GM12878 (cell line): ENCODE data around the gene RETSAT. TPM values are rescaled to one million over a fixed set of nuclear protein-coding genes. Genes with fewer than 3 reads are reported as not detected.

ENCODE experiments used
- ATAC-seq: fragments of 200-7000 bp; cut with Tn5 transposase; 3 replicates; pipeline ENCODE4 v1.9.1; 2020; ENCODE audit warnings: mild to moderate bottlenecking, moderate library complexity
- BruUV-seq: library from RNA; stranded (reverse); fragments of 400-500 nt; replicated peaks from 2 replicates; lab custom pipeline; 2021; lab: Mats Ljungman, UMichigan
- CTCF ChIA-PET: fragments of 300-600 bp; sonication (Branson Sonifier 250); formaldehyde crosslinking; extraction: SDS; loops from one replicate; lab custom pipeline; 2021; ENCODE audit warnings: inconsistent platforms; lab: Yijun Ruan, JAX
- POLR2A ChIA-PET: fragments of 350-600 bp; formaldehyde crosslinking; extraction: SDS; loops from one replicate; lab custom pipeline; 2021; ENCODE audit warnings: inconsistent platforms; lab: Charles Lee
- RAD21 ChIA-PET: fragments of 300-600 bp; sonication (Branson Sonifier 250); formaldehyde crosslinking; loops from one replicate; lab custom pipeline; 2023; ENCODE audit warnings: antibody characterized with exemption; ENCODE audit not compliant: unreplicated experiment; lab: Charles Lee
- SMC1A ChIA-PET: fragments of 300-600 bp; sonication (Branson Sonifier 250); formaldehyde crosslinking; loops from one replicate; lab custom pipeline; 2023; ENCODE audit not compliant: unreplicated experiment, uncharacterized antibody; lab: Charles Lee
- DNase-seq: peaks from one replicate; pipeline ENCODE4 v3.0.0-alpha.2; 2011; ENCODE audit warnings: low read depth, low spot score
- FAIRE-seq: peaks from 3 replicates; lab custom pipeline; 2011; peaks lifted over from hg19 to GRCh38; lab: Jason Lieb, UNC
- H2AFZ ChIP-seq: 2 replicates; pipeline ENCODE4 v1.6.0; 2011; ENCODE audit warnings: low read depth, low read length, control low read depth; ENCODE audit not compliant: control insufficient read depth
- H3K27ac ChIP-seq: 2 replicates; pipeline ENCODE4 v1.5.1; 2011; ENCODE audit warnings: control low read depth; ENCODE audit not compliant: control insufficient read depth, insufficient read depth
- H3K27me3 ChIP-seq, 2 experiments: replicated peaks in 1 of 2; 2 replicates each; pipeline versions ENCODE4 v1.6.0 to v1.6.1; 2011; ENCODE audit warnings: low read length in 1 of 2; ENCODE audit not compliant: control insufficient read depth in 2 of 2, insufficient read depth in 2 of 2
- H3K36me3 ChIP-seq, 2 experiments: 2 replicates each; pipeline ENCODE4 v1.5.1; 2011; ENCODE audit warnings: low read length in 1 of 2; ENCODE audit not compliant: control insufficient read depth in 2 of 2, insufficient read depth in 2 of 2
- H3K4me1 ChIP-seq: 2 replicates; pipeline ENCODE4 v1.6.1; 2011; ENCODE audit warnings: mild to moderate bottlenecking, low read length, moderate library complexity, mixed read lengths; ENCODE audit not compliant: control insufficient read depth, insufficient read depth
- H3K4me2 ChIP-seq: 2 replicates; pipeline ENCODE4 v1.6.0; 2011; ENCODE audit warnings: control low read depth; ENCODE audit not compliant: control insufficient read depth, insufficient read depth
- H3K4me3 ChIP-seq: fragments of 200-600 bp; sonication (generic); 2 replicates; pipeline ENCODE4 v1.5.1; 2016
- H3K79me2 ChIP-seq: 2 replicates; pipeline ENCODE4 v1.6.0; 2011; ENCODE audit warnings: low read length; ENCODE audit not compliant: control insufficient read depth, insufficient read depth
- H3K9ac ChIP-seq: 2 replicates; pipeline ENCODE4 v1.8.0; 2011; ENCODE audit warnings: low read length, control low read depth, mixed read lengths; ENCODE audit not compliant: control insufficient read depth, insufficient read depth
- H3K9me3 ChIP-seq: replicated peaks from 3 replicates; pipeline ENCODE4 v1.5.1; 2011; ENCODE audit warnings: mild to moderate bottlenecking, low read length; ENCODE audit not compliant: control insufficient read depth, insufficient read depth
- H4K20me1 ChIP-seq: 2 replicates; pipeline ENCODE4 v1.6.0; 2011; ENCODE audit not compliant: control insufficient read depth, insufficient read depth
- CBX3 ChIP-seq: fragments of 200-600 bp; sonication (generic); IDR thresholded peaks from 2 replicates; pipeline ENCODE4 v1.6.1; 2016; ENCODE audit warnings: low read depth, borderline replicate concordance
- CHD1 ChIP-seq: IDR thresholded peaks from 2 replicates; pipeline ENCODE4 v1.6.1; 2012; ENCODE audit warnings: low read depth, low read length, improper control_type of control experiment
- EZH2 ChIP-seq: IDR thresholded peaks from 2 replicates; pipeline ENCODE4 v1.6.1; 2012; ENCODE audit warnings: low read depth, mild to moderate bottlenecking, control low read depth, inconsistent platforms, low read length, borderline replicate concordance; ENCODE audit not compliant: control insufficient read depth
- HDAC6 ChIP-seq: fragments of 200-600 bp; sonication (generic); IDR thresholded peaks from one replicate; pipeline ENCODE4 v1.8.0; 2017; ENCODE audit warnings: antibody characterized with exemption; ENCODE audit not compliant: unreplicated experiment
- IKZF2 ChIP-seq, 2 experiments: fragments of 450-650 bp; IDR thresholded peaks; 2 replicates each; pipeline ENCODE4 v1.6.1; 2017; ENCODE audit warnings: mild to moderate bottlenecking in 2 of 2, moderate library complexity in 2 of 2
- MEF2A ChIP-seq: IDR thresholded peaks from 2 replicates; pipeline ENCODE4 v1.6.1; 2011; ENCODE audit warnings: low read depth, mild to moderate bottlenecking, low read length, moderate library complexity; ENCODE audit not compliant: insufficient read depth
- MTA3 ChIP-seq: IDR thresholded peaks from 2 replicates; pipeline ENCODE4 v1.6.1; 2012; ENCODE audit warnings: low read length, inconsistent platforms, borderline replicate concordance
- MYC ChIP-seq: IDR thresholded peaks from 2 replicates; pipeline ENCODE4 v1.6.1; 2011; ENCODE audit warnings: mild to moderate bottlenecking, low read length, moderate library complexity, inconsistent platforms; ENCODE audit not compliant: insufficient read depth, insufficient replicate concordance, insufficient read length, severe bottlenecking
- NRF1 ChIP-seq: conservative IDR thresholded peaks from 2 replicates; pipeline ENCODE4 v1.6.1; 2011; ENCODE audit warnings: mild to moderate bottlenecking, low read depth, low read length, improper control_type of control experiment
- RAD51 ChIP-seq: fragments of 450-650 bp; IDR thresholded peaks from 2 replicates; pipeline ENCODE4 v1.6.1; 2016; ENCODE audit warnings: moderate library complexity, mild to moderate bottlenecking, inconsistent platforms
- RBBP5 ChIP-seq: fragments of 200-600 bp; sonication (generic); conservative IDR thresholded peaks from 2 replicates; pipeline ENCODE4 v1.6.1; 2016
- TCF7 ChIP-seq: IDR thresholded peaks from 2 replicates; pipeline ENCODE4 v1.6.1; 2014; ENCODE audit warnings: antibody characterized with exemption, borderline replicate concordance
- ZBED1 ChIP-seq: IDR thresholded peaks from 2 replicates; pipeline ENCODE4 v1.6.1; 2016; ENCODE audit warnings: borderline replicate concordance
- ZNF217 ChIP-seq: fragments of 450-650 bp; IDR thresholded peaks from 2 replicates; pipeline ENCODE4 v1.6.1; 2017; ENCODE audit warnings: antibody characterized with exemption, mild to moderate bottlenecking
- WGBS: methylation state at CpG from one replicate; pipeline ENCODE4 v1.1.6; 2016; ENCODE audit warnings: low lambda C conversion rate; ENCODE audit not compliant: insufficient replicate concordance, insufficient coverage; ENCODE audit errors: missing lambda C conversion rate; 5-methylcytosine and 5-hydroxymethylcytosine counted together
- in situ Hi-C: fragments of 300-500 bp; cut with MboI; formaldehyde crosslinking; loops from 9 replicates; pipeline ENCODE4 v1.14.3; 2018; ENCODE audit warnings: mixed read lengths
- intact Hi-C: fragments of 100-400 bp; cut with micrococcal nuclease; formaldehyde crosslinking; loops from one replicate; pipeline ENCODE4 v1.14.2; 2022; ENCODE audit not compliant: unreplicated experiment
- polyA plus RNA-seq, 11 experiments: library from polyadenylated mRNA; depleted of rRNA in 4 of 11; unstranded in 6 of 11; stranded (reverse) in 5 of 11; fragments of >200 nt; fragmentation: Nextera tagmentation in 4 of 11; fragmentation: Illumina TruSeq in 1 of 11; extraction: Ambion mirVana in 4 of 11; extraction: Trizol in 1 of 11; gene quantifications; 1 replicate in 1 of 11; 2 replicates in 10 of 11; pipeline versions ENCODE4 v1.2.1 to v1.2.3, GENCODE V29; 2011 to 2016; ENCODE audit warnings: inconsistent platforms in 2 of 11, missing spikeins in 2 of 11, low read depth in 1 of 11
- total RNA-seq, 4 experiments: library from RNA; depleted of rRNA in 3 of 4; stranded (reverse); fragments of >200 nt in 3 of 4; fragmentation: Illumina TruSeq in 1 of 4; extraction: Trizol in 1 of 4; gene quantifications; 2 replicates each; pipeline versions ENCODE4 v1.2.1 to v1.2.3, GENCODE V29; 2013 to 2021
- TF ChIP-seq, protein P1 (sequence below): fragments of 450-650 bp; IDR thresholded peaks from 2 replicates; pipeline ENCODE4 v1.6.1; 2017; ENCODE audit warnings: borderline replicate concordance
- TF ChIP-seq, protein P2 (sequence below): IDR thresholded peaks from 2 replicates; pipeline ENCODE4 v1.6.1; 2012; ENCODE audit warnings: mild to moderate bottlenecking, low read depth, low read length
- TF ChIP-seq, protein P3 (sequence below): fragments of 450-650 bp; IDR thresholded peaks from 2 replicates; pipeline ENCODE4 v1.6.1; 2017; ENCODE audit warnings: mild to moderate bottlenecking, moderate library complexity

The RETSAT gene
- total and polyA plus RNA-seq, 10 of the 15 experiments (the other 5 are each of a cell fraction or from before 2014, with no cell fraction given): 3.3 to 28.8 (median 22.0) TPM

DNA sequence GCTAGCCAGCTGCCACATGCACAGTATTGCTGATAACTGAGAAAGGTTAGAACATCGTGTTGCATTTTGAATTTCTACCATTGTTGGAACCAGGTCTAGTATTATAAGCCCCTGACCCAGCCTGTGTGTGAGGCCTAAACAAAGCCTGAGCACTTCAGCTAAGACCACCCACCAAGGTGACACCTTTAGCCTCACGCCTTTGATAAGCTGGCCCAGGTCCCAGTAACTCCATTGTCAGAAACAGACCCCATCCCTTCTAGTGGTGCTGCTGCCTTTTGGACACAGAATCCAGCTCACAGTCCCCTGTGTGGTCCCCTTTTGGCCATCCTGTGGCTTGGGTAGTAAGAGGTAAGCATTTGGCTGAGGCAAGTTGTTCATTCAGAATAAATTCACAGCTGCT is 1.9 kb upstream of the RETSAT start:
- Histone ChIP-seq H3K9me3 (no peaks in the 10 kb centered on the region), H3K9ac (no peak overlapping the region), H3K79me2 (peaks cover 25% of the 10 kb centered on the region), H4K20me1 (no peaks in the 10 kb centered on the region), H2AFZ (no peak overlapping the region), H3K4me2 (no peak overlapping the region; the same call in 1 of the 2 replicates), H3K4me3 (no peak overlapping the region), H3K36me3 (no peaks in the 10 kb centered on the region; a peak in 1 of 4 replicates), H3K4me1 (peaks cover 4% of the 10 kb centered on the region), H3K27ac (no peak overlapping the region), H3K27me3 (no peaks in the 10 kb centered on the region)
- in situ Hi-C loops: no loop called here
- ChIA-PET SMC1A (interaction anchor here (1.0 to 1.4 kb wide), 3 partner anchors 33 to 245 kb away, joined by 3 read pairs; no protein-coding TSS in a partner anchor), POLR2A (interaction anchor here (3.0 kb wide), 1 partner anchor 182 kb away, joined by 9 read pairs; the partner anchor contains the start of gene MAT2A), CTCF (interaction anchor here (0.6 to 0.8 kb wide), 2 partner anchors 10 to 27 kb away, joined by 3 to 4 read pairs; no protein-coding TSS in a partner anchor), RAD21 (no interaction called here)
- intact Hi-C loops: no loop called here
- WGBS: 98% methylated on average over 2 of the region's 2 CpGs
- no TSS peak for BruUV-seq
- FAIRE-seq (no peak), DNase-seq (no peak), ATAC-seq (no peak)
- no peak for TF ChIP-seq ZNF217
- TF ChIP-seq EZH2: no peak
- TF ChIP-seq RBBP5: no peak
- TF ChIP-seq ZBED1: no peak
- TF ChIP-seq, protein P1, sequence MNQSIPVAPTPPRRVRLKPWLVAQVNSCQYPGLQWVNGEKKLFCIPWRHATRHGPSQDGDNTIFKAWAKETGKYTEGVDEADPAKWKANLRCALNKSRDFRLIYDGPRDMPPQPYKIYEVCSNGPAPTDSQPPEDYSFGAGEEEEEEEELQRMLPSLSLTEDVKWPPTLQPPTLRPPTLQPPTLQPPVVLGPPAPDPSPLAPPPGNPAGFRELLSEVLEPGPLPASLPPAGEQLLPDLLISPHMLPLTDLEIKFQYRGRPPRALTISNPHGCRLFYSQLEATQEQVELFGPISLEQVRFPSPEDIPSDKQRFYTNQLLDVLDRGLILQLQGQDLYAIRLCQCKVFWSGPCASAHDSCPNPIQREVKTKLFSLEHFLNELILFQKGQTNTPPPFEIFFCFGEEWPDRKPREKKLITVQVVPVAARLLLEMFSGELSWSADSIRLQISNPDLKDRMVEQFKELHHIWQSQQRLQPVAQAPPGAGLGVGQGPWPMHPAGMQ: no peak
- TF ChIP-seq, protein P2, sequence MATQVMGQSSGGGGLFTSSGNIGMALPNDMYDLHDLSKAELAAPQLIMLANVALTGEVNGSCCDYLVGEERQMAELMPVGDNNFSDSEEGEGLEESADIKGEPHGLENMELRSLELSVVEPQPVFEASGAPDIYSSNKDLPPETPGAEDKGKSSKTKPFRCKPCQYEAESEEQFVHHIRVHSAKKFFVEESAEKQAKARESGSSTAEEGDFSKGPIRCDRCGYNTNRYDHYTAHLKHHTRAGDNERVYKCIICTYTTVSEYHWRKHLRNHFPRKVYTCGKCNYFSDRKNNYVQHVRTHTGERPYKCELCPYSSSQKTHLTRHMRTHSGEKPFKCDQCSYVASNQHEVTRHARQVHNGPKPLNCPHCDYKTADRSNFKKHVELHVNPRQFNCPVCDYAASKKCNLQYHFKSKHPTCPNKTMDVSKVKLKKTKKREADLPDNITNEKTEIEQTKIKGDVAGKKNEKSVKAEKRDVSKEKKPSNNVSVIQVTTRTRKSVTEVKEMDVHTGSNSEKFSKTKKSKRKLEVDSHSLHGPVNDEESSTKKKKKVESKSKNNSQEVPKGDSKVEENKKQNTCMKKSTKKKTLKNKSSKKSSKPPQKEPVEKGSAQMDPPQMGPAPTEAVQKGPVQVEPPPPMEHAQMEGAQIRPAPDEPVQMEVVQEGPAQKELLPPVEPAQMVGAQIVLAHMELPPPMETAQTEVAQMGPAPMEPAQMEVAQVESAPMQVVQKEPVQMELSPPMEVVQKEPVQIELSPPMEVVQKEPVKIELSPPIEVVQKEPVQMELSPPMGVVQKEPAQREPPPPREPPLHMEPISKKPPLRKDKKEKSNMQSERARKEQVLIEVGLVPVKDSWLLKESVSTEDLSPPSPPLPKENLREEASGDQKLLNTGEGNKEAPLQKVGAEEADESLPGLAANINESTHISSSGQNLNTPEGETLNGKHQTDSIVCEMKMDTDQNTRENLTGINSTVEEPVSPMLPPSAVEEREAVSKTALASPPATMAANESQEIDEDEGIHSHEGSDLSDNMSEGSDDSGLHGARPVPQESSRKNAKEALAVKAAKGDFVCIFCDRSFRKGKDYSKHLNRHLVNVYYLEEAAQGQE: no peak
- TF ChIP-seq, protein P3, sequence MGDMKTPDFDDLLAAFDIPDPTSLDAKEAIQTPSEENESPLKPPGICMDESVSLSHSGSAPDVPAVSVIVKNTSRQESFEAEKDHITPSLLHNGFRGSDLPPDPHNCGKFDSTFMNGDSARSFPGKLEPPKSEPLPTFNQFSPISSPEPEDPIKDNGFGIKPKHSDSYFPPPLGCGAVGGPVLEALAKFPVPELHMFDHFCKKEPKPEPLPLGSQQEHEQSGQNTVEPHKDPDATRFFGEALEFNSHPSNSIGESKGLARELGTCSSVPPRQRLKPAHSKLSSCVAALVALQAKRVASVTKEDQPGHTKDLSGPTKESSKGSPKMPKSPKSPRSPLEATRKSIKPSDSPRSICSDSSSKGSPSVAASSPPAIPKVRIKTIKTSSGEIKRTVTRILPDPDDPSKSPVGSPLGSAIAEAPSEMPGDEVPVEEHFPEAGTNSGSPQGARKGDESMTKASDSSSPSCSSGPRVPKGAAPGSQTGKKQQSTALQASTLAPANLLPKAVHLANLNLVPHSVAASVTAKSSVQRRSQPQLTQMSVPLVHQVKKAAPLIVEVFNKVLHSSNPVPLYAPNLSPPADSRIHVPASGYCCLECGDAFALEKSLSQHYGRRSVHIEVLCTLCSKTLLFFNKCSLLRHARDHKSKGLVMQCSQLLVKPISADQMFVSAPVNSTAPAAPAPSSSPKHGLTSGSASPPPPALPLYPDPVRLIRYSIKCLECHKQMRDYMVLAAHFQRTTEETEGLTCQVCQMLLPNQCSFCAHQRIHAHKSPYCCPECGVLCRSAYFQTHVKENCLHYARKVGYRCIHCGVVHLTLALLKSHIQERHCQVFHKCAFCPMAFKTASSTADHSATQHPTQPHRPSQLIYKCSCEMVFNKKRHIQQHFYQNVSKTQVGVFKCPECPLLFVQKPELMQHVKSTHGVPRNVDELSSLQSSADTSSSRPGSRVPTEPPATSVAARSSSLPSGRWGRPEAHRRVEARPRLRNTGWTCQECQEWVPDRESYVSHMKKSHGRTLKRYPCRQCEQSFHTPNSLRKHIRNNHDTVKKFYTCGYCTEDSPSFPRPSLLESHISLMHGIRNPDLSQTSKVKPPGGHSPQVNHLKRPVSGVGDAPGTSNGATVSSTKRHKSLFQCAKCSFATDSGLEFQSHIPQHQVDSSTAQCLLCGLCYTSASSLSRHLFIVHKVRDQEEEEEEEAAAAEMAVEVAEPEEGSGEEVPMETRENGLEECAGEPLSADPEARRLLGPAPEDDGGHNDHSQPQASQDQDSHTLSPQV: no peak
- TF ChIP-seq MEF2A: no peak
- no peak for TF ChIP-seq IKZF2 (IDR thresholded peaks at IDR 0.05)
- TF ChIP-seq MYC: no peak
- TF ChIP-seq MTA3: no peak
- no peak for TF ChIP-seq NRF1
- TF ChIP-seq CHD1: no peak
- TF ChIP-seq TCF7: no peak
- no peak for TF ChIP-seq CBX3
- TF ChIP-seq HDAC6: no peak
- TF ChIP-seq RAD51: no peak
